GM18873 (cell line): ENCODE measurements around the gene MYO1D.
A peak's percentile ranks its signal among the peaks of the same experiment; 100 is the strongest.

Source experiments
- ATAC-seq: cut with Tn5 transposase; IDR thresholded peaks from one replicate; pipeline ENCODE4 v1.9.1; 2021; ENCODE audit warnings: mild to moderate bottlenecking, moderate library complexity, moderate number of reproducible peaks; ENCODE audit not compliant: unreplicated experiment, low FRiP score

Gene MYO1D

DNA sequence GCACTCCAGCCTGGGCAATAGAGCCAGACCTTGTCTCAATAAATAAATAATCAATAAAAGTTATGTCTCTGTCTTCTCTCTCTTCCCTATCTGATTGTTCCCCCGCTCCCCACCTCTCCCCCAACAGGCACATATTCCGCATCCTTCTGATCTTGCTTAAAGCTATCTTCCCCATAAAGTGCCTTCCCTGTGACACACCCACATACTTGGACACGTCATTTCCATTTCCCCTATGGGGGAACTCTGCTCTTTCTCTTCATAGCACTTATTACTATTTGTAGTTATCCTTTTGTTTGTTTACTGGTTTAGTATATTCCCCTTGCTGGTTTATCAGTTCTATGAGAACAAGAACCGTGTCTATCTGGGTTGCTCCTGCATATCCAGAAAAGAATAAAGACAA, 14.9 kb downstream of the MYO1D start:
- no peak for ATAC-seq

DNA sequence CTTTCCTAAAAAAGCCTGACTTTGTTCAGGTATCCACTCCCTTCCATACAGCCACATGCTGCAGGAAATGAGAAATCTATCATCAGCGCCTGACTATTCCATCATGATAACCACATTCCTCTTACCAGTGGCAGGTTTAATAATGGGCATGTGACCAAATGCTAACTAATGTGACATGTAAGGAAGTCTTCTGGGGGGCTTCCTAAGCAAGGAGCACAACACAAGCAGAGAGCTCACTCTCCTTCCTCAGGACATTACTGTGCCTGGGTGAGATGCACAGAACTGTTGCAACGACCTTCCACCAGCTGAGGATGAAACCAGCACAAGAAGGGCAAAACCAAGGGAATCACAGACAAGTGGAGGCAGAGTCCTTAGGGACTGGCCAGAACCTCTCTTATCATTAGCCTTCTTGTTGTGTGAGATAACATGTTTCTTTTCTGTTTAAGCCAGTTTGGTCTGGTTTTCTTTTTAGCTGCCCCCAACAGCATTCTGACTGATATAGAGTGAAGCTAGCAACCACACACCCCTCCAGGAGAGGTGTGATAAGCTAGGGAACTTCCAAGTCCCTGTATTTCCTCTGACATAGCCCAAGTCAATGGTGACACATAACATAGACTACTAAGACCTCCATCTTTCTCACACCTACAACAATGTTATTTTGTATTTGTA, 16.9 kb downstream of the MYO1D start:
- ATAC-seq = no peak

DNA sequence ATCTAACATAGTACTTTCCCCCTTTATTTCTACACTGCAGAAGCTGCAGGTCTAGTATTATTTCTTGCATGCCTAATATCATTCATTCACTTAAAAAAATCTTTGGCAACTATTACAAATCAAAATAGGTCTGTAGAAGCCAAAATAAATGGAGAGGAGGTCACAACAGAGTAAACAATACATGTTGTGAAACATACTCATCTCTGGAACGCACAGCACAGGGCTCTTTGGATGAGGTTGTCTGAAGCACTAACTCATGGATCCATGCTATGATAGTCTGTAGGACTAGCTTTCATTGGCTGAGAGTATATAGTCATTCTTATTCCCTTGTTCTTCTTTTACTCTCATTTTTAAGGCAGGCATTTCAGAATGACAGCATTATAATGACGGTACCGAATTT, 21.3 kb downstream of the MYO1D start:
- no peak for ATAC-seq

DNA sequence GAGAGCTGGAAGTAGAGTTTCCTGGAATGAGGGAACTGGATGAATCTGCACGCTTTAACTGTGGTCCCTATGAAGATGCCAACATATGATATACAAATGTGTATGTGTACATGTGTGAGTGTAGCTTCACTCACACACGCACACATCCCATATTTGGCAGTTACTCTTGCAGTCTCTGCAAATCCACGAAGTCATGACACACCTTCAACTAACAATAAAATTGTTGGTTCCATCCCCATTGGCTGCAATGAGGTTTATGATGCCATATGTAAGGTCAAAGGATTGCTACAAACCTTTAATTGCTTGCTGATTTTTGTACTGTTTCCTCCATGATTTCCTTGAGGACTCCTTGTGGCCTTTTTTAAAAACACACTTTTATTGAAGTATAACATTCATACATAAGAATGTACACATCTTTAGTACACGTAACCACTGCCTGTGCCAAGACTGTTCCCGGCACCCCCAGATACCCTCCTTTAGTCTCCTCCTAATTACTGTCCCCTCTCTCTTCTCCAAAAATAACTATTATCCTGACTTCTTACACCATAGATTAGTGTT, 22.0 kb downstream of the MYO1D start:
- no peak for ATAC-seq

DNA sequence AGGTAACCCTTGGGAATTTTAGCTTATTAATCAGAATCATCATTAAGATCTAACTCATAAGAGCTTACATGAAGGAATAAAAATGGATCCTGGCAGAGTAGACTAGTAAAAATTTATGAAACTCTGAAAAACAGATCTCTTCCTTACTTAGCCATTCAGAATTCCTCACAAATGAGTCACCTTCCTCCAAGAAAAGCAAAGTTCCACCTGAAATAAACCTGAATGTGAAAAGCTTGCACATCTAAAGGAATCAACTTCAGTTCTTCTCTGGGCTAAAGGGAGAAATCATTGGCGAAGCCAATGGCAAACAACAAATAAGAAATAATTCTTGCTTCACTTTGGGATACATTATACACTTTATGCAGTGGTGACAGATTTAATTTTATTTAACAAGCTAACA, 22.7 kb downstream of the MYO1D start:
- ATAC-seq = no peak

DNA sequence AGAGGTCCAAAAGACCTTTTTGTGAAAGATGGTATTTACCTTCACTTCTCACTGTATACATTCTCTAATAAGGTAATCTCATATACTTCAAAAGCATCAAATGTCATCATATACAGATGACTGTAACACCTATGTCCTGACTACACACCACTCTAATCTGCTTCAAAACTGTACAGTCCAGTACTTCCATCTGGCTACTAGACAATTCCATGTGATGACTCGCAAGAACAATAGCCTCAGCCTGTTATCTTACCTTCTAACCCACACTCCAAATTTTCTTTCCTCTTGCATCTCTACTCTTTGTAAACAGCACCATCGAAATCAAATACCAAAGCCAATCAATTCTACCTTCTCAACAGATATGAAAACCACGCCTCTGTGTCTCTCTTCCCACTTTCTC, 24.1 kb downstream of the MYO1D start:
- no peak for ATAC-seq

DNA sequence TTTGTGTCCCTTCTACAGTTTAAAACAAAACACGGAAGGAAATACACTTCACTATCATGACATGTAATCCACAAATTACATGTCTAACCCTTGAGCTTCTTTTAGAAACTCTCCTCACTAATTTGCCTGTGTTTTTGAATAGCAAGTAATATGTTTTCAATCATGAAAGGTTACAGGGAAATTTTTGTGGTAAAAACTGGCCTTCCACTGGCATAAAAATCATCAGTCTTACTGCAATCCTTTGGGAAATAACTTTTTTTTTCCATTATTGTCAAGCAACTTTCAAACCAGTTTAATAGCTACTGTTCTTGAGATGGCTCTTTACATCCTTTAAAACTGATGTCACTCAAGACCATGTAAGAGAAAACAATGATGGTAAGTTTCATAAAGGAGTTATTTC, 27.0 kb downstream of the MYO1D start:
- ATAC-seq = no peak

DNA sequence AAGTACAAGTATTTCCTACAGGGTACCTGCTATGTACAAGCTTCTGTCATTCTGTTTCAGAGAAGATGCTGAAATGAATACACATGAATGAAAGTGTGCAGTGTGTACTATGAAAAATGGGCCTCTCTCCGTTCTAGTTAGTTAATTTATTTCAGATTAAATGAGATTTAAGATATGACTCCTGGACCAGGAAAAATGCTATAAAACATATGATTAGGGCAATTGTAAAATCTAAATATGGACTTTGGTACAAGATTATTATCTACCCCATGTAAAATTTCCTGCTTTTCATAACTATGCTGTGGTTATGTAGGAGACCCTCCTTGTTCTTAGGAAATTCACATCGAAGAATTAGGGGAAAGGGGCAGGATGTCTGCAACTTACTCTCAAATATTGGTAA, 28.9 kb downstream of the MYO1D start:
- ATAC-seq = no peak

DNA sequence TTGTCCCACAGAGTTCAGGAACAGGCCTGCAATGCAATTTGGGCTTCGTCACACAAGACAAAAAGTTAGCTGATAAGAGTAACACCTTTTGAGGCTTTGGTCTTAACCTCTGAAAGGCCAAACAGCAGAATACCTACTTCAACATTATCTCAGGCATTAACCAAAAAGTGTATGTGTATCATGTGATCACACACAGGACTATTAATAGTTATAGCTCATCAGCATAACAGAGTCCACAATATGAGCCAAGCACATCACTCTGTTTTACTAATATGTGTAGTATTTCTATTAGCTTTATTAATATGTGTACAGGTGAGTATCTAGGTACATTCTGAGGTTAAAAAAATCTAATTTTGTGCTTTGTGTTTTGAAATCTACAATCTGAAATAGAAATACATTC, 30.8 kb downstream of the MYO1D start:
- ATAC-seq = no peak

DNA sequence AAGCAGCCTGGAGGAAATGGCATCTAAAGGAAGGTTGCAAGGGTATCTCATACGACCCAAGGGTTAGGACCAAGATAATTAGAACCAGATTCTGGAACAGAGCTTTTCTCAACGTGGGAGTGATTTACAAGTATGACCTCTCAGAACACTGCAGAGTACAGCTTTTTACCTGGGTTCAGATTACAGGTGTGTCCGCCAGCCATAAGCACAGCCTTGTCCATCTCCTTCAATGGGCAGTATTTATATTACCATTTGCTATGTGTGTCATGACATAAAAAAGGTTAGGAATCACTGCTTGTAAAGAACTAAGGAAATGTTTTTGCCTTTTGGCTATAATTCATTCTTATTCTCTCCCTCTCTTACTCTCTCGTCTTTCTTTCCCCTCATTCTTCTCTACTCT, 36.7 kb downstream of the MYO1D start:
- no peak for ATAC-seq

DNA sequence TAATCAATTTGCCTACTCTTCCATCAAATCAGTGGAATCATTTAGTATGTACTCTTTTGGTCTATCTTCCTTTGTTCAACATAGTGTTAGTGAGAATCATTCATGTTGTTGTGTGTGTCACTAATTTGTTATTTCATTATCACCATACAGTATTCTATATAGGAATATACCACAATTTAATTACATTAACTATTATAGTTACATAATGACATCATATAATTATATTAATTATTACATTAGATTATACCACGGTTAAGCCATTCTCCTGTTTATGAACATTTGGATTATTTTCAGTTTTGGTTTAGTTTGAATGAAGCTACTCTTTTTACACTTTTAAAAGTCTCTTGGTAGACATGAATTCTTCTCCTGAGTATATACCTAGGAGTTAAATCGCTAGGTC, 40.4 kb downstream of the MYO1D start:
- no peak for ATAC-seq

DNA sequence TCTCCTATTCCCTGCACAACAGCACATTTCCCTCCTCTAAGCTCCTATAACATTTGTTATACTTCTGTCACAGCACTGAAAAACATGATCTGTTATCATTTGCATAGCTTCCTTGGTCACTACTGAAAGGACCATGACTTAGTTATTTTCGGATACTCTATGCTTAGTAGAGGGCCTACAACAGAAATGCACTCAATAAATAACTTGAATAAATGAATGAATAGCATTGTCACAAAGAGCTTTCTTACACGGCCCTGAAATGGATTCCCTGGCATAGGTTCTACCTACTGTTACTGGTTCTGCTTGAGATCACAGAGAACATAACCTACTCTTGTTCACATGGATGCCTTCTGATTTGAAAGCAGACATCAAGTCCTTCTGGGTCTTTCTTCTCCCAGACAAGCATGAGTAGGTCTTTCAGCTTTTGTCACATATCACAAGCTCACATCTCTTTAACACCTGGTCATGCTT, 41.6 kb downstream of the MYO1D start:
- peak; percentile 74 for ATAC-seq

DNA sequence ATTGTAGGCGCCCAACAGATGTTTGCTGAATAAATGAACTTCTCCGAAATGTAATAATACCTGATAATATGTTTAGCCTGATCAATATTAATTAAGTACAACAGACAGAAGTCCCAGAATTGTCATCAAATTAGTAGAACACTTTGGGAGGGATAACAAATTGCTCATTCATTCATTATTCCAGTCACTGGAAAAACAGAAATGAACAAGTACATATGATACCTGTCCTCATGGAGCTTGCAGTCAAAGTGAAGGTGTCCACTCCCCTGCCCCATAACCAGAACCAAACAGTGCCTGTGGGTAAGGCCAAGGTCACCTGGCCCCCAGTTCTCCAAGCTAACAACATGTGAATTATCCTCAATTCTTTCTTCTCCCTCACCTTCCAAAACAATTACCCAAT, 42.8 kb downstream of the MYO1D start:
- no peak for ATAC-seq

DNA sequence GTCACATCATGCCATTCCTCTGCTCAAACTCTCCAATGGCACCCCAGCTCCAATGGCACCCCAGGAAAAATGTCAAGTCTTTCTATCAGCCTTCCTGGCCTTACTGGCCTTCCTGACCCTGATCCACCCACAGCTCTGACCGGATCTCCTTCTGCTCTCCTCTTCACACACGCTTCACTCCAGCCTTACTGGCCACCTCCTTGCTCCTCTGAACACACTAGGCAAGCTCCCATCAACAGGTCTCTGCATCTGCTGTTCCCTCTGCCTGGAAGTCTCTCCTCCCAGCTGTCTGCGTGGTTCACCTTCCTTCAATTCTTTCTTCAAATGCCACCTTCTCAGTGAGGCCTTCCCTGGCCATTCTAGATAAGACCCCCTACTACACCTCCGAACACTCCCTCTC, 43.4 kb downstream of the MYO1D start:
- ATAC-seq = no peak

DNA sequence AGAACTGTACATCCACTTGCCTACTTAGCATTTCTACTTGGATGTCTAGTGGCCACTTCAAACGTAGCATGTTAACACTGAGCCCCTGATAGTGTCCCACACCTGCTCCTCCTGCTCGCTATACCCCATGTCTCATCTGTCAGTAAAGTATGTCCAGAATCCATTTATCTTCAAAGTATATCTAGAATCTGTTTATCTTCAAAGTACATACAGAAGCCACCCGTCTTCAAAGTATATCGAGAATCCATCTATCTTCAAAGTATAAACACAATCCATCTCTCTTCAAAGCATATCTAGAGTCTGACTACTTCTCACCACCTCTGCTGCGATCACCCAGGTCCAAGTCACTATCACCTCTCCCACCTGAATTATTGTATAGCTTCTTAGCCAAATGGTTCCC, 43.8 kb downstream of the MYO1D start:
- no peak for ATAC-seq

DNA sequence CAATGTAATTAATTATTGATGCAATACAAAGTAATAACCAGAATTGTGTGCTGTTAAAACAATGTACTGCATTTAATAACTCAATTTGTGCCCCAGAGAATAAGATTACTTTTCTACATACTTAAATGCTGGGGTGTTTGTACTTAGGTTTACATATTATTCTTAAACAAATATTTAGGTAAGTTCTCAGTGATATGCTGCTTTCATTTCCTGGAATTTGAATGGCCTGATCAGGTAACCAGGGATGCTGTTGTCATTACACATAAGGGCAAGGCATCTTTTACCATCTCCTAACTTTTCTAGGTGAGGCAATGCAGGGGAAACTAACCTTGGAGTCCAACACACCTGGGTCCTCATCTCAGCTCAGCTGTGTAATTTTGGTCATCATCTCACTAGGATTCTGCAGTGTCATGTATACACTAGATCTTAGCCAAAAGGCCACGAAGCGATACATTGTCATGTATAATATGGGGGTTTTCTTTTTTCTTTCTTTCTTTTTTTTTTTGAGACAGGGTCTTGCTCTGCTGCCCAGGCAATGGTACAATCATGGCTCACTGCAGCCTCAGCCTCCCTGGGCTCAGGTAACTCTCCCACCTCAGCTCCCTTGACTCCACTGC, 45.2 kb downstream of the MYO1D start:
- no peak for ATAC-seq

DNA sequence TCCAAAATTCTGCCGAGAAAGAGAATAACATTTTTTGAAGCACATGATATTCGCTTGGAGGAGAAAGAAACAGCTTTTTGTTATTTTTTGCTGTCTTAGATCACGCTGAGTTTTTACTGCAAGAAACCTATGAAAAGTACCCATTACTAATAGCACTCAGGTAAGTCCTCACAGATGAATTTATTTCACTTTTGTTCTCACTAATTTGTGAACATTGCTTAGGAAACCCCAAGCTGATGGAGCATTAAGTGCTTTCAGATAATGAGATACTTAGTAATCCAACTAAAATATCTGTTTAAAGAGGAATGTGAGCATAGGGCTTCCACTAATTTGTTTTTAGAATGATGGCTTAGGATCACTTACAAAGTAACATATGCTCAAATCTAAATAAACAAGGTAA, 45.7 kb downstream of the MYO1D start:
- no peak for ATAC-seq

DNA sequence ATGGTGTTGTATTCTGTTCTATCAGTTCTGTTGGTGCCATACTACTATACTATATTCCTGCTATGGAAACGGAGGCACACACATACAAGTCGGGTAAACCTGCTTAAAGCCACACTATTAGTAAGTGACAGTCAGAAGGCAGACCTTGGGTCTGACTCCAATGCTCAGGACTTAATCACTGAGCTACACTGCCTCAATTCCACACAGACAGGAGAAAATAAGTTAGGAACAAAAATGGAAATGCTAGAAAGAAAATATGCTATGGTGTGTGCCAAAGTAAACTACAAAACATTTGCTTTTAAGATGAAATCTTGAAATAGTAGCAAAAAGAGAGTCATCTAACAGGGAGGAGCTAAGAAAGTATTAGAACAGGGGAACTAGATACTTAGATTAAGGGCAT, 48.1 kb downstream of the MYO1D start:
- ATAC-seq = peak; percentile 13

DNA sequence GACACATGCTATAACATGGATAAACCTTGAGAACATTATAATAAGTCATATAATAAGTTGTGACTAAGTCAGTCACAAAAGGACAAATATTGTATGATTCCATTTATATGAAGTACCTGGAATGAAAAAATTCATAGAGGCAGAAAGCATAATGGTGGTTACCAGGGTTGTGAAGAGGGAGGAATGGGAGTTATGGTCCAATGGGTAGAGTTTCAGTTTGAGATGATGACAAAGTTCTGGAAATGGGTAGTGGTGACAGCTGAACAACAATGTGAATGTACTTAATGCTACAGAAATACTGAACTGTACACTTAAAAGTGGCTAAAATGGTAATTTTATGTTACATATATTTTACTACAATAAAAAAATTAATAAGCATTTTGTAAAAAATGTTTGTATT, 49.7 kb downstream of the MYO1D start:
- no peak for ATAC-seq

DNA sequence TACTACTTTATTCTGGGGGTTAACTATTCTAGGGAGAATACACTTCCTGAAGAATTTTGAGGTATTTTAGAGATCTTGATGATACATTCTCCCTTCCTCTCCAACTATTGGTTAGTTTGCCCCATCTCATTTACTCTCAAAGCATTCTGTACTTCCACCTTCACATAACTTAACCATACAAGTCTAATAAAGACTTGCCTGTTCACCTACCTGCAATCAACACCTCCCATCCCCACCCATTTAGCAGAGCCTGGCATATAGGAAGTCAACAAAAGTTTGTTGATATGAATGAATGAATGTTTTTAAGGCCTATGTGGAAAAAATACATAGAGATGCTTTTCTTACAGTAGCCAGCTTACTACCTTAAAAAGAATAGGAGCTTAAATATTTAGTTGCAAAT, 50.8 kb downstream of the MYO1D start:
- no peak for ATAC-seq

DNA sequence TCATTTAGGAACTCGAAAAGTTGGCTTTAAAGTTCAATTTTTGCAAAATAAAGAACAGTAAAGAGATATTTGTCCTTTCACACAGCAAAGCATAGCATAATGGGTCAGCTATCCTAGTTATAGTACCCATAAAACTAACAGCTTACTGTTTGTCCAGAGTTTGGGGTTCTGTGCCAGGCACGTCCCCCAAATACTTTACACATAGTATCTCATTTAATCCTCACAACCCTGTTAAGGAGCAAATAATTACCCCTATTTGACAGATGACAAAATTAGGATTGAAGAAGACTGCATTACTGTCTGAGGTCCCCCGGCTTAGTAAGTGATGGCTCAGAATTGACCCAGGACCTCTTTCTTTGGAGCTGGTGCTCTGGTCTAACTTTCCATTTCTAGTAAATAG, 52.6 kb downstream of the MYO1D start:
- ATAC-seq = no peak

DNA sequence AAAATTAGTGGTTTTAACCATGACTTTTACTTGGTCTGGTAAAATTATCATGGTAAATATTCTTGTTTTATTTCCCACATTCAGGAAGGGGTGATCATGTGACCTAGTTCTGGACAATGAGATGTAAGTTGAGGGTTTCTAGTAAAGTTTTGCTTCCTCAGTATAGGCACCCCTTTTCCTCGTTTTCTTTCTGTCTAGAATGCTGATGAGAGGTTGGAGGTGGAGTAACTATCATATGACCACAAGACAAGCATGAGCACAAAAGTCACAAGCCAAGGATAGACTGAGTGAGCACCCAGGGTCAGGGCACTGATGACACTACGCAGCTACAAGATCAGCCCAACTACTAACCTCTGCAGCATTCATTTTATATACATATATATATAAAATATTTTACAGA, 53.9 kb downstream of the MYO1D start:
- no peak for ATAC-seq
